Neural cell (in vitro differentiated cells): ENCODE results near the gene CDK5RAP1.

Experiments
- CTCF ChIP-seq: fragments of 450-650 bp; IDR thresholded peaks from 2 replicates; pipeline ENCODE4 v1.5.1; 2014; ENCODE audit warnings: antibody characterized with exemption, mild to moderate bottlenecking, moderate library complexity; ENCODE audit not compliant: poor library complexity, severe bottlenecking
- EP300 ChIP-seq: fragments of 450-650 bp; conservative IDR thresholded peaks from 2 replicates; pipeline ENCODE4 v1.6.1; 2014; ENCODE audit warnings: antibody characterized with exemption, mild to moderate bottlenecking, moderate library complexity; ENCODE audit not compliant: poor library complexity, severe bottlenecking
- EZH2 ChIP-seq: fragments of 200-600, 300-800 bp; shearing (Covaris generic), sonication (generic); IDR thresholded peaks from 2 replicates; pipeline ENCODE4 v1.6.1; 2014; ENCODE audit warnings: antibody characterized with exemption, low read length, borderline replicate concordance, mild to moderate bottlenecking; ENCODE audit not compliant: insufficient read depth, poor library complexity, severe bottlenecking
- MXI1 ChIP-seq: fragments of 450-650 bp; conservative IDR thresholded peaks from 2 replicates; pipeline ENCODE4 v1.6.1; 2014; ENCODE audit warnings: antibody characterized with exemption, mild to moderate bottlenecking; ENCODE audit not compliant: poor library complexity, severe bottlenecking
- POLR2AphosphoS5 ChIP-seq: IDR thresholded peaks from 2 replicates; pipeline ENCODE4 v1.6.1; 2012
- RAD21 ChIP-seq: fragments of 450-650 bp; conservative IDR thresholded peaks from 2 replicates; pipeline ENCODE4 v1.6.1; 2014; ENCODE audit warnings: antibody characterized with exemption, mild to moderate bottlenecking, moderate library complexity
- REST ChIP-seq: IDR thresholded peaks from 2 replicates; pipeline ENCODE4 v1.6.1; 2012; ENCODE audit warnings: borderline replicate concordance
- TAF1 ChIP-seq: IDR thresholded peaks from 2 replicates; pipeline ENCODE4 v1.6.1; 2012; ENCODE audit warnings: low read depth

GRCh38 chr20:33370291-33370690 is 31.0 kb downstream of the CDK5RAP1 start:
- TF ChIP-seq MXI1, result no peak
- TF ChIP-seq TAF1, result no peak
- TF ChIP-seq CTCF, result no peak
- TF ChIP-seq REST, result no peak
- no peak for TF ChIP-seq POLR2AphosphoS5
- TF ChIP-seq EZH2, result no peak
- no peak for TF ChIP-seq RAD21
- no peak for TF ChIP-seq EP300
